H1 (cell line): ENCODE measurements around the gene RWDD4.

Experiments
- CEBPB ChIP-seq: IDR thresholded peaks from 2 replicates; pipeline ENCODE4 v1.6.1; 2012; ENCODE audit warnings: low read depth, low read length
- EZH2 ChIP-seq: fragments of 200-600 bp; sonication (generic); IDR thresholded peaks from 2 replicates; pipeline ENCODE4 v1.7.1; 2012; ENCODE audit warnings: low read depth, mild to moderate bottlenecking, moderate library complexity, low read length, inconsistent platforms; ENCODE audit not compliant: severe bottlenecking
- JUND ChIP-seq: IDR thresholded peaks from 2 replicates; pipeline ENCODE4 v1.6.1; 2011; ENCODE audit warnings: mild to moderate bottlenecking, improper control_type of control experiment, low read length
- POLR2A ChIP-seq, 2 experiments: IDR thresholded peaks; 1 replicate in 1 of 2; 2 replicates in 1 of 2; pipeline ENCODE4 v1.6.1; 2011; ENCODE audit warnings: low read depth in 2 of 2, low read length in 2 of 2, mild to moderate bottlenecking in 2 of 2; ENCODE audit errors: control extremely low read depth in 1 of 2
- RAD21 ChIP-seq, 2 experiments: IDR thresholded peaks in 1 of 2; conservative IDR thresholded peaks in 1 of 2; 2 replicates each; pipeline ENCODE4 v1.6.1; 2011; ENCODE audit warnings: low read depth in 2 of 2, low read length in 2 of 2, improper control_type of control experiment in 1 of 2, inconsistent platforms in 1 of 2, mild to moderate bottlenecking in 1 of 2, moderate library complexity in 1 of 2
- RFX5 ChIP-seq: IDR thresholded peaks from 2 replicates; pipeline ENCODE4 v1.6.1; 2011; ENCODE audit warnings: low read depth, low read length, improper control_type of control experiment, borderline replicate concordance
- SIX5 ChIP-seq: IDR thresholded peaks from 2 replicates; pipeline ENCODE4 v1.6.1; 2011; ENCODE audit warnings: mild to moderate bottlenecking, low read depth, low read length
- SP2 ChIP-seq: IDR thresholded peaks from 2 replicates; pipeline ENCODE4 v1.6.1; 2012; ENCODE audit warnings: mild to moderate bottlenecking, low read length, inconsistent platforms
- TAF1 ChIP-seq: IDR thresholded peaks from 2 replicates; pipeline ENCODE4 v1.6.1; 2011; ENCODE audit warnings: mild to moderate bottlenecking, low read depth, low read length
- YY1 ChIP-seq: IDR thresholded peaks from 2 replicates; pipeline ENCODE4 v1.6.1; 2011; ENCODE audit warnings: low read depth, mild to moderate bottlenecking, low read length
- TF ChIP-seq, protein P1 (sequence below), 3 experiments: IDR thresholded peaks; 1 replicate in 2 of 3; 2 replicates in 1 of 3; pipeline versions ENCODE4 v1.5.1 to v1.6.1; 2011; ENCODE audit warnings: low read length in 3 of 3, mild to moderate bottlenecking in 3 of 3, inconsistent platforms in 2 of 3, low read depth in 1 of 3, moderate library complexity in 1 of 3; ENCODE audit not compliant: insufficient read depth in 1 of 3; ENCODE audit errors: control extremely low read depth in 1 of 3
- TF ChIP-seq, protein P2 (sequence below): IDR thresholded peaks from 2 replicates; pipeline ENCODE4 v1.6.1; 2012; ENCODE audit warnings: inconsistent platforms
- TF ChIP-seq, protein P3 (sequence below): IDR thresholded peaks from 2 replicates; pipeline ENCODE4 v1.6.1; 2011; ENCODE audit warnings: low read length, improper control_type of control experiment

DNA sequence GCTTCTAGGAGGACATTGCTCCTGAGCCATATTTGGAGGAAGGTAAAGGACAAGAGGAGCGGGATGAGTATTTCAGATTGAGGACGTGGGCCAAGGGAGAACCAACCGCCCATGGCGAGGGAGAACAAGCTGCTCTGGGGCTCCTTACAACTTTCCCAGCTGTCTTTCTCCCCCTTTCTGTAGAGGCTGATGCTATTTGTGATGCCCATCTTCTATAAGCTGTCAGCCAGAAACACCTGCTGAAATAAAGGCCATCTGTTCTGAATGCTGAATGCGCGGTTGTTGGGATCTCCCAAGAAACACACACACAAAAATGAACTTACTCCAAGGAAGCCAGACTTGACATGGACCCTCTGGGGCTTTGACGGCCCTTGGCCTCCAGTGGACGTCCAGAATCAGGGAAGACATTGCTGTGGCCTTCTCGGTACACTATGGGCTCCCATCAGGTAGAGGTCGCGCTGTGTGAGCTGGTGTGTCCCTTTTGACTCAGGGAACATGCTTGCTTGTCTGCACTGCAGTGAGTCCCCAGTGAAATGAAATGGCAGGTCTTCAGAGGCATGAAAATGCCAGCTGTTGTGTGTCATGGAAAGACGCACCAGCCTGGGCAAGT, 30.9 kb downstream of the RWDD4 start:
- TF ChIP-seq, protein P1, sequence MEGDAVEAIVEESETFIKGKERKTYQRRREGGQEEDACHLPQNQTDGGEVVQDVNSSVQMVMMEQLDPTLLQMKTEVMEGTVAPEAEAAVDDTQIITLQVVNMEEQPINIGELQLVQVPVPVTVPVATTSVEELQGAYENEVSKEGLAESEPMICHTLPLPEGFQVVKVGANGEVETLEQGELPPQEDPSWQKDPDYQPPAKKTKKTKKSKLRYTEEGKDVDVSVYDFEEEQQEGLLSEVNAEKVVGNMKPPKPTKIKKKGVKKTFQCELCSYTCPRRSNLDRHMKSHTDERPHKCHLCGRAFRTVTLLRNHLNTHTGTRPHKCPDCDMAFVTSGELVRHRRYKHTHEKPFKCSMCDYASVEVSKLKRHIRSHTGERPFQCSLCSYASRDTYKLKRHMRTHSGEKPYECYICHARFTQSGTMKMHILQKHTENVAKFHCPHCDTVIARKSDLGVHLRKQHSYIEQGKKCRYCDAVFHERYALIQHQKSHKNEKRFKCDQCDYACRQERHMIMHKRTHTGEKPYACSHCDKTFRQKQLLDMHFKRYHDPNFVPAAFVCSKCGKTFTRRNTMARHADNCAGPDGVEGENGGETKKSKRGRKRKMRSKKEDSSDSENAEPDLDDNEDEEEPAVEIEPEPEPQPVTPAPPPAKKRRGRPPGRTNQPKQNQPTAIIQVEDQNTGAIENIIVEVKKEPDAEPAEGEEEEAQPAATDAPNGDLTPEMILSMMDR (IDR thresholded peaks at IDR 0.05; ENCODE audit: control extremely low read depth in 1 of 3, insufficient read depth in 1 of 3, low read depth in 1 of 3, low read length in 3 of 3) = no peak
- no peak for TF ChIP-seq YY1
- TF ChIP-seq, protein P2, sequence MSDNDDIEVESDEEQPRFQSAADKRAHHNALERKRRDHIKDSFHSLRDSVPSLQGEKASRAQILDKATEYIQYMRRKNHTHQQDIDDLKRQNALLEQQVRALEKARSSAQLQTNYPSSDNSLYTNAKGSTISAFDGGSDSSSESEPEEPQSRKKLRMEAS = no peak
- no peak for TF ChIP-seq EZH2
- TF ChIP-seq RFX5 = no peak
- no peak for TF ChIP-seq TAF1
- TF ChIP-seq, protein P3, sequence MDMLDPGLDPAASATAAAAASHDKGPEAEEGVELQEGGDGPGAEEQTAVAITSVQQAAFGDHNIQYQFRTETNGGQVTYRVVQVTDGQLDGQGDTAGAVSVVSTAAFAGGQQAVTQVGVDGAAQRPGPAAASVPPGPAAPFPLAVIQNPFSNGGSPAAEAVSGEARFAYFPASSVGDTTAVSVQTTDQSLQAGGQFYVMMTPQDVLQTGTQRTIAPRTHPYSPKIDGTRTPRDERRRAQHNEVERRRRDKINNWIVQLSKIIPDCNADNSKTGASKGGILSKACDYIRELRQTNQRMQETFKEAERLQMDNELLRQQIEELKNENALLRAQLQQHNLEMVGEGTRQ = no peak
- no peak for TF ChIP-seq POLR2A (IDR thresholded peaks at IDR 0.05; ENCODE audit: control extremely low read depth in 1 of 2, low read depth in 2 of 2, low read length in 2 of 2)
- no peak for TF ChIP-seq JUND
- TF ChIP-seq CEBPB = no peak
- TF ChIP-seq SIX5 = no peak
- no peak for TF ChIP-seq SP2
- no peak for TF ChIP-seq RAD21 (IDR thresholded peaks at IDR 0.05 in 1 of 2, conservative IDR thresholded peaks at IDR 0.05 in 1 of 2; ENCODE audit: low read depth in 2 of 2, low read length in 2 of 2)
